Kidney (tissue), 14 donors: Measurements from ENCODE around the gene FCHSD1. TPM values are rescaled to one million over a fixed set of nuclear protein-coding genes. Genes with fewer than 3 reads are reported as not detected.
A peak's percentile ranks its signal among the peaks of the same experiment; 100 is the strongest.
"Not testable (repeated sequence)": the region's sequence is repeated elsewhere in the genome, so short reads cannot be mapped to it uniquely, and the experiment has no call there.

Experiments
- DNase-seq, 5 donors: peaks; one replicate each; pipeline ENCODE4 v3.0.0-alpha.2; 2013 to 2020
- FAIRE-seq: peaks from 2 replicates; lab custom pipeline; 2012; peaks lifted over from hg19 to GRCh38; lab: Jason Lieb, UNC
- H3K27ac ChIP-seq, 2 donors: one replicate each; pipeline ENCODE4 v1.7.0; 2013; ENCODE audit warnings: low read depth in 2 of 2, low read length in 2 of 2, inconsistent platforms in 1 of 2
- H3K27me3 ChIP-seq: one replicate; pipeline ENCODE4 v1.7.1; 2013; ENCODE audit warnings: low read length, inconsistent platforms; ENCODE audit not compliant: control insufficient read depth, insufficient read depth
- H3K36me3 ChIP-seq, 3 donors: one replicate each; pipeline versions ENCODE4 v1.7.0 to v1.7.1; 2013; ENCODE audit warnings: low read length in 3 of 3, control low read depth in 1 of 3, inconsistent platforms in 1 of 3; ENCODE audit not compliant: insufficient read depth in 3 of 3, control insufficient read depth in 2 of 3
- H3K4me1 ChIP-seq, 3 donors: one replicate each; pipeline versions ENCODE4 v1.7.0 to v1.7.1; 2013; ENCODE audit warnings: low read length in 3 of 3, inconsistent platforms in 1 of 3, low read depth in 1 of 3; ENCODE audit not compliant: control insufficient read depth in 2 of 3, insufficient read depth in 2 of 3
- H3K4me3 ChIP-seq, 3 donors: one replicate each; pipeline versions ENCODE4 v1.7.0 to v1.8.1; 2013; ENCODE audit warnings: low read length in 3 of 3, control low read depth in 1 of 3, inconsistent platforms in 1 of 3
- H3K9ac ChIP-seq, 3 donors: one replicate each; pipeline versions ENCODE4 v1.7.0 to v1.7.1; 2013; ENCODE audit warnings: low read length in 3 of 3, control low read depth in 1 of 3, inconsistent platforms in 1 of 3
- H3K9me3 ChIP-seq, 3 donors: one replicate each; pipeline versions ENCODE4 v1.7.0 to v1.7.1; 2013; ENCODE audit warnings: low read length in 3 of 3, control low read depth in 1 of 3, inconsistent platforms in 1 of 3; ENCODE audit not compliant: control insufficient read depth in 2 of 3, insufficient read depth in 1 of 3
- intact Hi-C: fragments of 100-400 bp; cut with DNase I; formaldehyde crosslinking; loops from one replicate; pipeline ENCODE4 v1.11.1; 2022
- polyA plus RNA-seq: library from polyadenylated mRNA; stranded (reverse); fragments of 350-450 nt; fragmentation: Illumina TruSeq; extraction: RNeasy Lipid Tissue Mini Kit (QIAGEN cat#74804); gene quantifications from one replicate; pipeline ENCODE4 v1.2.3, GENCODE V29; 2014; ENCODE audit warnings: low read depth, low replicate concordance; ENCODE audit not compliant: insufficient read depth
- total RNA-seq: library from RNA; stranded (reverse); fragmentation: NEBNext Ultra II Directional; extraction: Animal tissue kit (Norgen Biotek cat#: 25700); gene quantifications from one replicate; pipeline ENCODE4 v1.2.1, GENCODE V29; 2021
- TF ChIP-seq, protein P1 (sequence below): IDR thresholded peaks from 3 replicates; pipeline ENCODE4 v1.5.1; 2012; ENCODE audit warnings: mild to moderate bottlenecking, moderate library complexity, borderline replicate concordance; ENCODE audit not compliant: insufficient read depth; ENCODE audit errors: extremely low read depth
- donor health status: control.
- donor health status: control.
- donor health status: control.
- donor health status: control.
- donor health status: control.
- donor health status: DM: yes; HTN: yes; CAD: no.
- donor health status: Normal renal cell carcinoma (clear cell type).

Gene FCHSD1
- total and polyA plus RNA-seq, 2 donors from 2014 or later = 6.4 to 20.3 TPM

DNA sequence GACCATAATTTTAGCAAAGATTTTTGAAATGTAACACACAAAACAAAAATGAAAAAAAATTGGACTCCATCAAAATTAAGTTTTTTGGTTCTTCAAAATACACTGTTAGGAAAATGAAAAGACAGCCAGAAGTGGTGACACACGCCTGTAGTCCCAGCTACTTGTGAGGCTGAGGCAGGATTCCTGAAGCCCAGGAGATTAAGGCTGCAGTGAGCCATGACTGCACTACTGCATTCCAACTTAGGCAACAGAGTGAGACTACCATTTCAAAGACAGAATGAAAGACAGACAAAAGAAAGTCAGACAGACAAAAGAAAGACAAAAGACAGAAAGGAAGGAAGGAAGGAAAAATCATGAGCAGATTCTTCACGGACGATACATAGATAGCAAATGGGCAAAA lies 39.9 kb downstream of the FCHSD1 start:
- no peak overlapping the region for H3K4me3 ChIP-seq
- H3K27ac ChIP-seq = no peak overlapping the region
- TF ChIP-seq, protein P1, sequence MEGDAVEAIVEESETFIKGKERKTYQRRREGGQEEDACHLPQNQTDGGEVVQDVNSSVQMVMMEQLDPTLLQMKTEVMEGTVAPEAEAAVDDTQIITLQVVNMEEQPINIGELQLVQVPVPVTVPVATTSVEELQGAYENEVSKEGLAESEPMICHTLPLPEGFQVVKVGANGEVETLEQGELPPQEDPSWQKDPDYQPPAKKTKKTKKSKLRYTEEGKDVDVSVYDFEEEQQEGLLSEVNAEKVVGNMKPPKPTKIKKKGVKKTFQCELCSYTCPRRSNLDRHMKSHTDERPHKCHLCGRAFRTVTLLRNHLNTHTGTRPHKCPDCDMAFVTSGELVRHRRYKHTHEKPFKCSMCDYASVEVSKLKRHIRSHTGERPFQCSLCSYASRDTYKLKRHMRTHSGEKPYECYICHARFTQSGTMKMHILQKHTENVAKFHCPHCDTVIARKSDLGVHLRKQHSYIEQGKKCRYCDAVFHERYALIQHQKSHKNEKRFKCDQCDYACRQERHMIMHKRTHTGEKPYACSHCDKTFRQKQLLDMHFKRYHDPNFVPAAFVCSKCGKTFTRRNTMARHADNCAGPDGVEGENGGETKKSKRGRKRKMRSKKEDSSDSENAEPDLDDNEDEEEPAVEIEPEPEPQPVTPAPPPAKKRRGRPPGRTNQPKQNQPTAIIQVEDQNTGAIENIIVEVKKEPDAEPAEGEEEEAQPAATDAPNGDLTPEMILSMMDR = no peak
- intact Hi-C loops = no loop called here
- no peaks in the 10 kb centered on the region for H3K27me3 ChIP-seq
- FAIRE-seq (no peak), DNase-seq (no peak)
- peaks cover 0 to 20% (median 7%) of the 10 kb centered on the region in 3 donors for H3K4me1 ChIP-seq
- H3K9ac ChIP-seq = no peak overlapping the region
- H3K9me3 ChIP-seq = no peaks in the 10 kb centered on the region
- peaks cover 0 to 4% (median 0%) of the 10 kb centered on the region in 3 donors for H3K36me3 ChIP-seq

DNA sequence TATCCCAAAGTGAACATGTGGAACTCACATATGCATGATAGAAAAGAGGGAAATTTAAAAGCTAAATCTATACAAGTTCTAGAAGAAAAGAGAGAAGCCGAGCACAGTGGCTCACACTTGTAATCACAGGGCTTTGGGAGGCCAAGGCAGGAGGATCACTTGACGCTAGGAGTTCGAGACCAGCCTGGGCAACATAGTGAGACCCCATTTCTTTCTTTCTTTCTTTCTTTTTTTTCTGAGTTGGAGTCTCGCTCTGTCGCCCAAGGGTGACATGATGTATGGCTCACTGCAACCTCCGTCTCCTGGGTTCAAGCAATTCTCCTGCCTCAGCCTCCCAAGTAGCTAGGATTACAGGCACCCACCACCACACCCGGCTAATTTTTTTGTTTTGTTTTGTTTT lies 41.3 kb downstream of the FCHSD1 start:
- peaks cover 0 to 18% (median 4%) of the 10 kb centered on the region in 3 donors for H3K4me1 ChIP-seq
- H3K9ac ChIP-seq, H3K36me3 ChIP-seq, H3K9me3 ChIP-seq, H3K27ac ChIP-seq, intact Hi-C loops, DNase-seq, FAIRE-seq, H3K27me3 ChIP-seq, H3K4me3 ChIP-seq: not testable (repeated sequence)

DNA sequence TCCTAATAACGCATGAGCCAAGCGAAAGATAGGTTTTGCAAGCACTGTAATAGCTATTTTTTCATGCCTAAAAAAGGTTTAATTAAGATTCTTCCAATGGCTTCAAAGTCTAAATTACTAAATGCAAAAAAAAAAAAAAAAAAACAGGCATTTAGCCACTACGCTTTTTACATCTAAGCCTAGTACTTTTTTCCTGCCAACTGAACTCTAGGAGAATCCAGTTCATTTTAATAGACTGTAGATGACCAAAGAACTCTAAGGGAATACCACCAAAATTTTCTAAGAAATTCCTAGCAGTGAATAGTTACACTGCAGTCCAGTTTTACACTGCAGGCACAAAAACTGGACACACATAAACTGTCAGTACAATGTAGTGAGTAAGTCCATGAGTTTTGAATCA lies 42.2 kb downstream of the FCHSD1 start:
- no peaks in the 10 kb centered on the region for H3K27me3 ChIP-seq
- no peaks in the 10 kb centered on the region for H3K9me3 ChIP-seq
- peaks cover 0 to 26% (median 8%) of the 10 kb centered on the region in 3 donors for H3K4me1 ChIP-seq
- DNase-seq (no peak), FAIRE-seq (no peak)
- peak overlapping the region in 1 of 3 donors; percentile 1 for H3K9ac ChIP-seq
- TF ChIP-seq, protein P1 = no peak
- no peaks in the 10 kb centered on the region for H3K36me3 ChIP-seq
- no peak overlapping the region for H3K4me3 ChIP-seq
- intact Hi-C loops = no loop called here
- H3K27ac ChIP-seq = peak overlapping the region; percentile 34 to 37

DNA sequence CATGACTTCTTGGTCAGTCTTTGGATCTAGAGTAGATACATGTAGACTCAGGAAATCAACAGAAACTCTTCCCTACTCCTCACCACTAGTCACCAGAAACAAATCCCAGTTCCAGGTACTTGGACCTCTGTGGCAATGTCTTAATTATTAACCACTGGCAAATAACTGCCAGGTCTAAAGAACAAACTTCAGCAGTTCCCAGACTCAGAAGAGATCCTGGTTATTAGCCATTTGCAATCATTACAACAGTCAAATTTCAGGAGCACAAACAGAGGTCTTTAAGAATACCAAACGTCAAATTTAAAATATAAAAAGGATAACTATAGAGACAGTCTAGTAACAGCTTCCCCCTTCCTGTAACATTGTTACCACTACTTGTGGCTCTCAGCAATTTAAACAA lies 42.7 kb downstream of the FCHSD1 start:
- intact Hi-C loops = no loop called here
- Histone ChIP-seq H3K4me3 (no peak overlapping the region), H3K27me3 (no peaks in the 10 kb centered on the region), H3K4me1 (peaks cover 0 to 29% (median 8%) of the 10 kb centered on the region in 3 donors), H3K36me3 (no peaks in the 10 kb centered on the region), H3K9me3 (no peaks in the 10 kb centered on the region), H3K27ac (peak overlapping the region; percentile 47 to 78), H3K9ac (no peak overlapping the region)
- TF ChIP-seq, protein P1 = no peak
- no peak for FAIRE-seq
- DNase-seq = peak in 2 of 5 donors; percentile 31 to 53
